Naive thymus-derived CD8-positive, alpha-beta T cell (primary cell): ENCODE results near the gene UPF2. TPM values are rescaled to one million over a fixed set of nuclear protein-coding genes. Genes with fewer than 3 reads are reported as not detected.
A peak's percentile ranks its signal among the peaks of the same experiment; 100 is the strongest.

Source experiments
- ATAC-seq, 2 donors: fragments of 150-1000 bp; cut with Tn5 transposase in 1 of 2; sonication (Bioruptor Pico), chemical (Tn5 transposase) in 1 of 2; 1 replicate in 1 of 2; 2 replicates in 1 of 2; pipeline ENCODE4 v1.10.0; 2021; ENCODE audit warnings: mild to moderate bottlenecking in 2 of 2, moderate library complexity in 2 of 2
- POLR2A ChIA-PET: fragments of 350-600 bp; sonication (Branson Sonifier 250); formaldehyde crosslinking; loops from one replicate; lab custom pipeline; 2021; ENCODE audit warnings: antibody characterized with exemption; lab: Charles Lee
- DNase-seq, 10 donors: peaks; one replicate each; pipeline versions ENCODE4 v3.0.0 to v3.0.0-alpha.2; 2020 to 2022
- H3K27ac Mint-ChIP-seq, 10 donors: one replicate each; pipeline ENCODE4 v1.8.0; 2020 to 2022; ENCODE audit warnings: mild to moderate bottlenecking in 10 of 10, mixed read lengths in 10 of 10, moderate library complexity in 4 of 10, inconsistent platforms in 1 of 10
- H3K27me3 Mint-ChIP-seq, 5 donors: one replicate each; pipeline ENCODE4 v1.8.0; 2021 to 2022; ENCODE audit warnings: mixed read lengths in 5 of 5
- H3K36me3 Mint-ChIP-seq, 3 donors: one replicate each; pipeline ENCODE4 v1.8.0; 2020 to 2022; ENCODE audit warnings: mixed read lengths in 3 of 3, mild to moderate bottlenecking in 2 of 3, inconsistent platforms in 1 of 3
- H3K4me1 Mint-ChIP-seq, 4 donors: one replicate each; pipeline ENCODE4 v1.8.0; 2021 to 2022; ENCODE audit warnings: mixed read lengths in 4 of 4
- H3K4me3 Mint-ChIP-seq, 10 donors: one replicate each; pipeline ENCODE4 v1.8.0; 2020 to 2022; ENCODE audit warnings: mild to moderate bottlenecking in 10 of 10, mixed read lengths in 10 of 10, moderate library complexity in 6 of 10, inconsistent platforms in 1 of 10
- H3K9me3 Mint-ChIP-seq, 9 donors: one replicate each; pipeline ENCODE4 v1.8.0; 2020 to 2022; ENCODE audit warnings: mixed read lengths in 9 of 9, mild to moderate bottlenecking in 3 of 9, inconsistent platforms in 1 of 9, moderate library complexity in 1 of 9
- polyA plus RNA-seq, 3 donors: library from polyadenylated mRNA; unstranded; fragments of 300-500 nt; fragmentation: Illumina TruSeq; gene quantifications; one replicate each; pipeline ENCODE4 v1.2.3, GENCODE V29; 2021
- total RNA-seq, 8 experiments: library from RNA in 2 of 8; stranded (reverse) in 2 of 8; gene quantifications; one replicate each; pipeline ENCODE4 v1.2.3 and lab custom pipeline; 2021 to 2026

The UPF2 gene
- total and polyA plus RNA-seq, 5 experiments from 2014 or later = 10.9 to 37.4 (median 14.4) TPM

GRCh38 chr10:11913079-11913641 lies 129.4 kb downstream of the UPF2 start:
- Mint-ChIP-seq H3K27ac (no peak overlapping the region), H3K36me3 (no peaks in the 10 kb centered on the region), H3K27me3 (peaks cover 0 to 3% (median 0%) of the 10 kb centered on the region in 5 donors), H3K4me1 (peaks cover 0 to 5% (median 0%) of the 10 kb centered on the region in 4 donors), H3K9me3 (no peaks in the 10 kb centered on the region), H3K4me3 (no peak overlapping the region)
- DNase-seq (no peak), ATAC-seq (no peak)
- POLR2A ChIA-PET = interaction anchor here (0.5 kb wide), 1 partner anchor 1464 kb away, joined by 4 read pairs; no protein-coding TSS in a partner anchor

DNA sequence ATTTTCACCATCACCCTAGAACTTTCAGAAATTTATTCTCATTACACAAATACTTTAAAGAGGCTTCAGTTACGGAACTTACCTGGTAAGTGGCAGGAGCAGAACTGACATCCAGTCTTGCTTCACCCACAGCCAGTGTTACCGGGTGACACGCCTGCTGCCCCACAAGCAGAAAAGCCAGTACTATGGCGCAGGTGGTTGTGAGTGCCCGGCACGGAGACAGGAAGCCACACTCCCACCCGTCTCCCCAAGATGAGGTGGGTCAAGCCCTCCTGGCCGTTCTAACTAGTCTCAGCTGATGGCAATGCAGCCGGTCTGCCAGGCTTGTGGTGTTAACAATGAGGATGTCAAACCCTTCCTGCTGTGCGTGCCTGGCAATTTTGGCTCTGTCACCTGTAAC lies 132.5 kb downstream of the UPF2 start:
- Mint-ChIP-seq H3K4me3 (no peak overlapping the region), H3K27ac (no peak overlapping the region), H3K36me3 (no peaks in the 10 kb centered on the region), H3K27me3 (peaks cover 0 to 3% (median 0%) of the 10 kb centered on the region in 5 donors), H3K9me3 (no peaks in the 10 kb centered on the region), H3K4me1 (peaks cover 0 to 7% (median 0%) of the 10 kb centered on the region in 4 donors)
- no peak for DNase-seq
- no peak for ATAC-seq
- POLR2A ChIA-PET = no interaction called here

- DNase-seq (no peak), ATAC-seq (no peak)
- Mint-ChIP-seq H3K27ac (no peak overlapping the region), H3K4me1 (peaks cover 0 to 7% (median 0%) of the 10 kb centered on the region in 4 donors), H3K9me3 (no peaks in the 10 kb centered on the region), H3K27me3 (peaks cover 0 to 3% (median 0%) of the 10 kb centered on the region in 5 donors), H3K36me3 (no peaks in the 10 kb centered on the region), H3K4me3 (no peak overlapping the region)
- POLR2A ChIA-PET = no interaction called here
These were observed 133.0 kb downstream of the UPF2 start for GRCh38 chr10:11909618-11910017.

- H3K9me3 Mint-ChIP-seq = no peaks in the 10 kb centered on the region
- no peak for ATAC-seq
- H3K27me3 Mint-ChIP-seq = peaks cover 0 to 3% (median 0%) of the 10 kb centered on the region in 5 donors
- POLR2A ChIA-PET = no interaction called here
- no peak for DNase-seq
- H3K27ac Mint-ChIP-seq = peak overlapping the region in 1 of 10 donors; percentile 59
- H3K4me3 Mint-ChIP-seq = no peak overlapping the region
- H3K4me1 Mint-ChIP-seq = peaks cover 0 to 7% (median 0%) of the 10 kb centered on the region in 4 donors
- no peaks in the 10 kb centered on the region for H3K36me3 Mint-ChIP-seq
These were observed 133.6 kb downstream of the UPF2 start for GRCh38 chr10:11908991-11909390.

DNA sequence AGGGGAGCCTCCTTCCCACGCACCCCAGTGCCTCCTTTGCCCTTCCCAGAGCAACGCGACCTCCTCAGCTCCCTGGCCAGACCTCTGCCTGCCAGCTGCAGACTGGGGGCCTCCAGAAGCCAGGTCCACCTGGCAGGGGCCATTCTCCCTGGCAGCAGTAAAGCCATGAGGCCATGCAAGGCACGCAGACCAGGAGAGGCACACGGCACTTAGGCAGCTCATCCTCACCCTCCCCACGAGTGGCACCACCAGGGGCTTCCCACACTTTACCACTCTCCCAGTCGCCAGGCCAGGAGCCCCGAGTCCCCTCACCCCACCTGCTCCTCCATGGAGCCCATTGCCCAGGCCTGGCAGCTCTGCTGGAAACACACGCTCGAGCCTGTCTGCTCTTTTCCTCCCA lies 134.1 kb downstream of the UPF2 start:
- H3K4me3 Mint-ChIP-seq = no peak overlapping the region
- peaks cover 0 to 3% (median 0%) of the 10 kb centered on the region in 5 donors for H3K27me3 Mint-ChIP-seq
- DNase-seq (no peak), ATAC-seq (no peak)
- H3K4me1 Mint-ChIP-seq = peaks cover 0 to 7% (median 0%) of the 10 kb centered on the region in 4 donors
- no peaks in the 10 kb centered on the region for H3K9me3 Mint-ChIP-seq
- H3K36me3 Mint-ChIP-seq = no peaks in the 10 kb centered on the region
- no peak overlapping the region for H3K27ac Mint-ChIP-seq
- POLR2A ChIA-PET = no interaction called here

- Mint-ChIP-seq H3K4me1 (peaks cover 0 to 7% (median 0%) of the 10 kb centered on the region in 4 donors), H3K27me3 (peaks cover 0 to 3% (median 0%) of the 10 kb centered on the region in 5 donors), H3K9me3 (no peaks in the 10 kb centered on the region), H3K36me3 (no peaks in the 10 kb centered on the region), H3K4me3 (no peak overlapping the region), H3K27ac (no peak overlapping the region)
- DNase-seq (no peak), ATAC-seq (no peak)
- POLR2A ChIA-PET = no interaction called here
These were observed 134.7 kb downstream of the UPF2 start for GRCh38 chr10:11907914-11908313.

DNA sequence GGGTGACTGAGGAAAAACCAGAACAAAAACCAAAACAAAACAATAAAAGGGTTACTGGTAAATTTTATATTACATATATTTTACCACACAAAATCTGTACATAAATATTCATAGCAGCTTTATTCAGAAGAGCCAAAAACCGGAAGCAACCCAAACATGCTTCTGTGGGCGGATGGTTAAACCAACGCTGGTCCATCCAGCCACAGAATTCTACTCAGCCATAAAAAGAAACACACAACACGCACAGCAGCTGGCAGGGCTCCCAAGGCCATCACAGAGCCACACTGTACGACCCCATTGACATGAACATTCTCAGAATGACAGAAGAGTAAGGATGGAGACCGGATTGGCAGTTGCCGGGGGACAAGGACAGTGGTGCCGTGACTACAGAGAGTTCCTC lies 135.9 kb downstream of the UPF2 start:
- Mint-ChIP-seq H3K27me3 (peaks cover 0 to 7% (median 0%) of the 10 kb centered on the region in 5 donors), H3K36me3 (no peaks in the 10 kb centered on the region), H3K4me3 (no peak overlapping the region), H3K9me3 (no peaks in the 10 kb centered on the region), H3K4me1 (peaks cover 0 to 12% (median 0%) of the 10 kb centered on the region in 4 donors), H3K27ac (no peak overlapping the region)
- ATAC-seq (no peak), DNase-seq (peak in 1 of 10 donors; percentile 13)
- POLR2A ChIA-PET = no interaction called here

DNA sequence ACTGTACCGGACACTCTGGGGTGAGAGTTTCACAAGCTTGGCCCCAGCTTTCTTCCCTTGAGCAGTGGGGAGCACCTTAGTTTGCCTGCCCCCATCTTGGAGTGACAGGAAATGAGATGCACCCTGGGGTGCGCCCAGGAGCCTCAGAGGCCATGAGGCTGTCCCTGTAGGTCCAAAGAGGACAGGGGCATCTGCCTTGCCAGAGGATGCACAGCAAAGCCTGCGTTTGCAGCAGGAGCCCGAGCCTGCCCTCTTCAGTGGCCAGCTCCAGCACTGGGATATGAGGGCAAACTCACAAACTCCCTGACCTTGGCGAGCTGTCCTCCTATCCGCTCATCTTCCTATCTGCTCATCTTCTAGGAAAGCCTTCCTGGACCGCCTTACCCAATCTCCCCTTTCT lies 140.0 kb downstream of the UPF2 start:
- ATAC-seq (no peak), DNase-seq (peak in 1 of 10 donors; percentile 23)
- peaks cover 0 to 6% (median 0%) of the 10 kb centered on the region in 5 donors for H3K27me3 Mint-ChIP-seq
- H3K36me3 Mint-ChIP-seq = no peaks in the 10 kb centered on the region
- peaks cover 0 to 7% (median 0%) of the 10 kb centered on the region in 4 donors for H3K4me1 Mint-ChIP-seq
- H3K27ac Mint-ChIP-seq = no peak overlapping the region
- H3K9me3 Mint-ChIP-seq = no peaks in the 10 kb centered on the region
- POLR2A ChIA-PET = no interaction called here
- H3K4me3 Mint-ChIP-seq = no peak overlapping the region

DNA sequence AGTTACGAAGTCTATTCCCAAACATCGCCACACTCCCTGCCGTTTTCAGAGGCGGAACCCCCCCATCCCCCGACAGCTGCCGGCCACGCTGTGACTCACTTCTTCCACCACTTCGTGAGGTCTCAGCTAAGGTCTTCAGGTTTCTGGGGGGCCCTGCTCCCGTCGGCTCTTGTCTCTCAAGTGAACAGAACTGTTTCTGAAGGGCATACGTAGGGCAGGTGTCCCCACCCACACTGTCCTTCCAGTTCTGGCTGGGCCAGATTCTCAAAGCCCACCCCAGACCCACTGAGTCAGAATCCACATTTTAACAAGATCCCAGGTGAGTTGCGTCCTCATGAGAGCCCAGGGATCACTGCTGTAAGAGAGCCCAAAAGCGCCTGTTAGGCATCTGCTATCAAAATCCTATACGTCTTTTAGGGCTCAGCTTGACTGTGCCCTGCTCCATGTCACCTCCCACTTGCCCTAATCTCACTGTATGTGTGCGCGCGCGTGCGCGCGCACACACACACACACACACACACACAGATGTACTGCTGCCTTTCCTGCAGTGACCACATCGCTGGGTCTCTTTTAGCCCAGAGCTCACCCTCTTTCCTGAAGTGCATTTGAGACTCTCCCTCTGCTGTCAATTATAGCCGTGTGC lies 140.7 kb downstream of the UPF2 start:
- H3K4me1 Mint-ChIP-seq = peaks cover 0 to 7% (median 0%) of the 10 kb centered on the region in 4 donors
- H3K9me3 Mint-ChIP-seq = no peaks in the 10 kb centered on the region
- H3K27ac Mint-ChIP-seq = peak overlapping the region in 1 of 10 donors; percentile 87
- H3K4me3 Mint-ChIP-seq = no peak overlapping the region
- DNase-seq (peak in 1 of 10 donors; percentile 10), ATAC-seq (no peak)
- no peaks in the 10 kb centered on the region for H3K36me3 Mint-ChIP-seq
- peaks cover 0 to 6% (median 0%) of the 10 kb centered on the region in 5 donors for H3K27me3 Mint-ChIP-seq
- POLR2A ChIA-PET = no interaction called here

DNA sequence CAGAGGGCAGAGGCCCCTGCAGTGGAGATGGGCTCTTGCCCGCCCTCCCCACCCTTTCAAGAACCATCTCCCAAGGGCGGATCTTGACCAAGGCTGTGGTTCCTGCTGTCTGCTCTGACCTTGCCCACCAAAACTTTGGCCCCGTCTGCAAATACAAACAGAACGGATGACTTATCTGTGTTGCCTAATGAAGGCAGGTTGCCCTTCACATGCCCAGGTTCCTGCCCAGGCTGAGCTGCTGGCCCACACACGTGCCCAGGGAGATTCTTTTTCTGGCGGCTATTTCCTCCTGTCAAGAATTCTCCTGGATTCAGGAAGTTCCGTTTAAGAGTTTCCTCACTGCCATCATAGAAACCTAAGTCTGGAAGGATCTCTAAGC lies 141.2 kb downstream of the UPF2 start:
- Mint-ChIP-seq H3K4me3 (no peak overlapping the region), H3K9me3 (no peaks in the 10 kb centered on the region), H3K27me3 (peaks cover 0 to 6% (median 0%) of the 10 kb centered on the region in 5 donors), H3K4me1 (peaks cover 0 to 7% (median 0%) of the 10 kb centered on the region in 4 donors), H3K36me3 (no peaks in the 10 kb centered on the region), H3K27ac (no peak overlapping the region)
- POLR2A ChIA-PET = no interaction called here
- DNase-seq = peak in 1 of 10 donors; percentile 23
- no peak for ATAC-seq

- no peak overlapping the region for H3K27ac Mint-ChIP-seq
- H3K36me3 Mint-ChIP-seq = no peaks in the 10 kb centered on the region
- peaks cover 0 to 7% (median 0%) of the 10 kb centered on the region in 4 donors for H3K4me1 Mint-ChIP-seq
- ATAC-seq (no peak), DNase-seq (peak in 1 of 10 donors; percentile 21)
- peaks cover 0 to 6% (median 0%) of the 10 kb centered on the region in 5 donors for H3K27me3 Mint-ChIP-seq
- POLR2A ChIA-PET = no interaction called here
- no peaks in the 10 kb centered on the region for H3K9me3 Mint-ChIP-seq
- no peak overlapping the region for H3K4me3 Mint-ChIP-seq
These were observed 141.6 kb downstream of the UPF2 start for GRCh38 chr10:11901036-11901301.

DNA sequence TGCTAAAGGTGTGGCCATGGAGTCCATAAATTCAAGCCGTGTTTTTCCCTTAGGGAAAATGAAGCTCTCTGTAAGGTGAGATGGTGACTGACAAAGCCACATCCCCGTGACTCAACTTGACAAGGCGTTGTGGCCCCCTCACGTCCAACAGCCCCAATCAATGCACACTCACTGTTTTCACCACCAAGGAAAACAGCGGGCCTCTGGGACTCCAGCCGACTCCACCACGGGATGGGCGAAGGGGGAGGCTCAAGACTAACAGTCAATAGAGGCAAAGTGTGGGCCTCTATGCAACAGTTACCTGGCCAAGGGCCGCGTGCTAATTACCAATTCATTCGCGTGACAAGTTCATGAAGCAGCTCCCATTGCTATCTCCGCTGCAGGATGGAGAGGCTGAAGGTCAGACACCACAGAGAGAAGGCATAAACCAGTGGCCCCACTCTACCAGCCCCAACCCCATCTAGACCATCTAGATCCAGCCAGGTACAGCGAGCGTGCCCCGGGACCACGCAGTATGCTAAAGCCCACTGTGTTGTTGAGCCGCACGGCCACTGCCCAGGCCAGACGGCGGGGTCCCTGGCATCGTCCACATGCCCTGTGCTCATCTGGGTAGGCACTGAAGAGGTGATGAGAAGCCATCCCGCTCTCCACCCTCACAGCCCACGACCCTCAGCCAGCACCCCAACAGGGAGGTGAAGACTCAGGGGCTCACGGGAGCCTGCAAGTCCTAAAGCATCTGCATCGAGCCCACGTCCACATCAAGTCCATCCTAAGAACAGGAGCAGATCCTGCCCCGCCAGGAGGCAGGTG lies 143.3 kb downstream of the UPF2 start:
- H3K27ac Mint-ChIP-seq = no peak overlapping the region
- ATAC-seq = no peak

More for the DNA sequence above, 143.3 kb downstream of the UPF2 start:
- no peak overlapping the region for H3K4me3 Mint-ChIP-seq
- H3K27me3 Mint-ChIP-seq = peaks cover 0 to 6% (median 0%) of the 10 kb centered on the region in 5 donors
- peak in 1 of 10 donors; percentile 55 for DNase-seq
- no peaks in the 10 kb centered on the region for H3K36me3 Mint-ChIP-seq
- H3K4me1 Mint-ChIP-seq = peaks cover 0 to 7% (median 0%) of the 10 kb centered on the region in 4 donors
- POLR2A ChIA-PET = no interaction called here
- no peaks in the 10 kb centered on the region for H3K9me3 Mint-ChIP-seq
